SW 1271 (cell line): ENCODE results near the gene SLFN5.
"Not testable (repeated sequence)": the region's sequence is repeated elsewhere in the genome, so short reads cannot be mapped to it uniquely, and the experiment has no call there.

Source experiments
- DNase-seq, 2 experiments: peaks; one replicate each; lab custom pipeline; 2025; lab: John Stamatoyannopoulos, UW

Gene SLFN5

GRCh38 chr17:35242805-35243560 is at the start of gene SLFN5:
Gene SLFN5, plus strand, starts transcription at chr17:35243072. Its CDS starts 15,619 bp downstream, at chr17:35258691.
- DNase-seq: peak; percentile 78 to 88

GRCh38 chr17:35194001-35194400 is 48.9 kb upstream of the SLFN5 start, which contains the start of gene SLC35G3:
Gene SLC35G3, minus strand, starts transcription at chr17:35194393. Its CDS starts 86 bp downstream, at chr17:35194307.
- not testable (repeated sequence) for DNase-seq

- not testable (repeated sequence) for DNase-seq
These were observed 47.8 kb upstream of the SLFN5 start for GRCh38 chr17:35195062-35195461.

GRCh38 chr17:35202582-35202981 is 40.3 kb upstream of the SLFN5 start:
- not testable (repeated sequence) for DNase-seq

GRCh38 chr17:35210741-35211140 is 32.1 kb upstream of the SLFN5 start:
- DNase-seq: no peak

- DNase-seq: no peak
These were observed 30.2 kb upstream of the SLFN5 start for GRCh38 chr17:35212668-35213067.

- no peak for DNase-seq
These were observed 29.4 kb upstream of the SLFN5 start for GRCh38 chr17:35213412-35213940.

- DNase-seq: no peak
These were observed 28.7 kb upstream of the SLFN5 start for GRCh38 chr17:35214192-35214591.

- DNase-seq: no peak
These were observed 28.1 kb upstream of the SLFN5 start for GRCh38 chr17:35214631-35215273.

GRCh38 chr17:35217107-35217506 is 25.8 kb upstream of the SLFN5 start:
- no peak for DNase-seq

- DNase-seq: no peak
These were observed 24.0 kb upstream of the SLFN5 start for GRCh38 chr17:35218915-35219314.

GRCh38 chr17:35222452-35222851 is 20.4 kb upstream of the SLFN5 start:
- no peak for DNase-seq

GRCh38 chr17:35224436-35224835 is 18.4 kb upstream of the SLFN5 start:
- DNase-seq: no peak

GRCh38 chr17:35227546-35227945 is 15.3 kb upstream of the SLFN5 start:
- no peak for DNase-seq

- no peak for DNase-seq
These were observed 13.2 kb upstream of the SLFN5 start for GRCh38 chr17:35229638-35230037.

- DNase-seq: not testable (repeated sequence)
These were observed 8.6 kb upstream of the SLFN5 start for GRCh38 chr17:35234315-35234714.

- DNase-seq: no peak
These were observed 7.6 kb upstream of the SLFN5 start for GRCh38 chr17:35235289-35235688.

GRCh38 chr17:35235917-35236316 is 7.0 kb upstream of the SLFN5 start:
- no peak for DNase-seq

GRCh38 chr17:35236821-35237220 is 6.1 kb upstream of the SLFN5 start:
- no peak for DNase-seq

- DNase-seq: no peak
These were observed 4.1 kb upstream of the SLFN5 start for GRCh38 chr17:35238821-35239220.

- no peak for DNase-seq
These were observed 3.0 kb upstream of the SLFN5 start for GRCh38 chr17:35239823-35240222.

- no peak for DNase-seq
These were observed 2.0 kb upstream of the SLFN5 start for GRCh38 chr17:35240861-35241260.

- DNase-seq: no peak
These were observed 1.4 kb upstream of the SLFN5 start for GRCh38 chr17:35241520-35241919.
